GM23338 (cell line): ENCODE measurements around the gene TLE2. TPM values are rescaled to one million over a fixed set of nuclear protein-coding genes. Genes with fewer than 3 reads are reported as not detected.

Source experiments
- ATAC-seq: fragments of 200-7000 bp; cut with Tn5 transposase; 3 replicates; pipeline ENCODE4 v1.9.1; 2020
- DNase-seq: peaks from one replicate; pipeline ENCODE4 v3.0.0-alpha.2; 2015; ENCODE audit warnings: low spot score
- H2AFZ ChIP-seq: fragments of 200-600 bp; sonication (generic); 2 replicates; pipeline ENCODE4 v1.8.0; 2016; ENCODE audit warnings: antibody characterized with exemption, mild to moderate bottlenecking, moderate library complexity
- H3F3A ChIP-seq: fragments of 200-600 bp; sonication (generic); replicated peaks from 2 replicates; pipeline ENCODE4 v1.8.0; 2017; ENCODE audit warnings: antibody characterized with exemption, mixed run types, low read depth
- H3K27ac ChIP-seq: fragments of 200-600 bp; sonication (generic); 2 replicates; pipeline ENCODE4 v1.6.1; 2016; ENCODE audit warnings: low read depth
- H3K27me3 ChIP-seq: fragments of 200-600 bp; sonication (generic); 2 replicates; pipeline ENCODE4 v1.8.0; 2016; ENCODE audit warnings: mild to moderate bottlenecking, mixed run types, moderate library complexity; ENCODE audit not compliant: insufficient read depth
- H3K36me3 ChIP-seq: fragments of 200-600 bp; sonication (generic); 2 replicates; pipeline ENCODE4 v1.8.0; 2016; ENCODE audit warnings: mild to moderate bottlenecking; ENCODE audit not compliant: insufficient read depth
- H3K4me1 ChIP-seq: fragments of 200-600 bp; sonication (generic); 2 replicates; pipeline ENCODE4 v1.8.0; 2016; ENCODE audit warnings: mild to moderate bottlenecking, moderate library complexity; ENCODE audit not compliant: insufficient read depth
- H3K4me2 ChIP-seq: fragments of 200-600 bp; sonication (generic); 2 replicates; pipeline ENCODE4 v1.7.1; 2017; ENCODE audit warnings: mixed run types
- H3K4me3 ChIP-seq: fragments of 200-600 bp; sonication (generic); 2 replicates; pipeline ENCODE4 v1.6.1; 2016; ENCODE audit warnings: mixed run types
- H3K79me2 ChIP-seq: fragments of 200-600 bp; sonication (generic); replicated peaks from 2 replicates; pipeline ENCODE4 v1.8.0; 2017; ENCODE audit warnings: mild to moderate bottlenecking; ENCODE audit not compliant: insufficient read depth
- H3K9me2 ChIP-seq: fragments of 200-600 bp; sonication (generic); 2 replicates; pipeline ENCODE4 v1.8.0; 2017; ENCODE audit not compliant: insufficient read depth
- H4K20me1 ChIP-seq: fragments of 200-600 bp; sonication (generic); replicated peaks from 2 replicates; pipeline ENCODE4 v1.8.0; 2017; ENCODE audit warnings: mild to moderate bottlenecking; ENCODE audit not compliant: insufficient read depth
- H3K27ac Mint-ChIP-seq: 2 replicates; pipeline ENCODE4 v1.8.0; 2020; ENCODE audit warnings: inconsistent platforms, mild to moderate bottlenecking, moderate library complexity, mixed read lengths
- H3K27me3 Mint-ChIP-seq: 3 replicates; pipeline ENCODE4 v1.8.0; 2022; ENCODE audit warnings: low read depth, mild to moderate bottlenecking, moderate library complexity, mixed read lengths, inconsistent platforms; ENCODE audit not compliant: insufficient read depth, poor library complexity
- H3K36me3 Mint-ChIP-seq: 3 replicates; pipeline ENCODE4 v1.8.0; 2021; ENCODE audit warnings: low read depth, mild to moderate bottlenecking, inconsistent platforms, moderate library complexity, mixed read lengths
- H3K4me1 Mint-ChIP-seq: 3 replicates; pipeline ENCODE4 v1.8.0; 2020; ENCODE audit warnings: mild to moderate bottlenecking, inconsistent platforms, mixed read lengths
- H3K4me3 Mint-ChIP-seq: 3 replicates; pipeline ENCODE4 v1.8.0; 2021; ENCODE audit warnings: moderate library complexity, mild to moderate bottlenecking, inconsistent platforms, mixed read lengths
- H3K9me3 Mint-ChIP-seq: 3 replicates; pipeline ENCODE4 v1.8.0; 2020; ENCODE audit warnings: moderate library complexity, mild to moderate bottlenecking, inconsistent platforms, mixed read lengths
- CREB1 ChIP-seq: fragments of 250-450 bp; sonication (Bioruptor Pico); IDR thresholded peaks from 2 replicates; pipeline ENCODE4 v1.5.0; 2020; ENCODE audit warnings: low read depth, mild to moderate bottlenecking, moderate library complexity
- CTCF ChIP-seq, 2 experiments: fragments of 200-600 bp in 1 of 2; sonication (generic) in 1 of 2; conservative IDR thresholded peaks; 2 replicates each; pipeline versions ENCODE4 v1.5.1 to v1.6.1; 2016 to 2017; ENCODE audit warnings: antibody characterized with exemption in 2 of 2, low read depth in 2 of 2, mild to moderate bottlenecking in 2 of 2, moderate library complexity in 1 of 2
- ETS1 ChIP-seq: IDR thresholded peaks from 2 replicates; pipeline ENCODE4 v1.6.1; 2016; ENCODE audit warnings: antibody characterized with exemption
- EZH2 ChIP-seq: fragments of 200-600 bp; sonication (generic); IDR thresholded peaks from one replicate; pipeline ENCODE4 v1.8.0; 2017; ENCODE audit warnings: antibody characterized with exemption, mild to moderate bottlenecking, low read depth; ENCODE audit not compliant: unreplicated experiment
- EZH2phosphoT487 ChIP-seq: fragments of 200-600 bp; sonication (generic); IDR thresholded peaks from one replicate; pipeline ENCODE4 v1.8.1; 2018; ENCODE audit warnings: antibody characterized with exemption; ENCODE audit not compliant: unreplicated experiment
- JUNB ChIP-seq: IDR thresholded peaks from one replicate; pipeline ENCODE4 v1.6.1; 2016; ENCODE audit warnings: antibody characterized with exemption; ENCODE audit not compliant: unreplicated experiment
- NANOG ChIP-seq: IDR thresholded peaks from 2 replicates; pipeline ENCODE4 v1.6.1; 2016; ENCODE audit warnings: antibody characterized with exemption, borderline replicate concordance
- POLR2AphosphoS5 ChIP-seq: IDR thresholded peaks from 2 replicates; pipeline ENCODE4 v1.6.1; 2016; ENCODE audit warnings: antibody characterized with exemption, low read depth
- REST ChIP-seq: IDR thresholded peaks from one replicate; pipeline ENCODE4 v1.6.1; 2018; ENCODE audit warnings: antibody characterized with exemption; ENCODE audit not compliant: unreplicated experiment
- STAT1 ChIP-seq: IDR thresholded peaks from one replicate; pipeline ENCODE4 v1.6.1; 2016; ENCODE audit warnings: antibody characterized with exemption; ENCODE audit not compliant: unreplicated experiment
- ZNF114 ChIP-seq: fragments of 250-450 bp; sonication (Bioruptor Pico); IDR thresholded peaks from 2 replicates; pipeline ENCODE4 v1.5.0; 2020; ENCODE audit warnings: mild to moderate bottlenecking, moderate library complexity
- ZNF331 ChIP-seq: fragments of 250-450 bp; sonication (Bioruptor Pico); IDR thresholded peaks from 2 replicates; pipeline ENCODE4 v1.5.0; 2020; ENCODE audit warnings: low read depth, mild to moderate bottlenecking, moderate library complexity
- ZNF462 ChIP-seq: fragments of 250-450 bp; sonication (Bioruptor Pico); IDR thresholded peaks from 2 replicates; pipeline ENCODE4 v1.5.0; 2020; ENCODE audit warnings: mild to moderate bottlenecking, moderate library complexity
- polyA plus RNA-seq: library from polyadenylated mRNA; unstranded; fragments of >200 nt; fragmentation: Nextera tagmentation; extraction: Ambion mirVana; gene quantifications from 2 replicates; pipeline ENCODE4 v1.2.1, GENCODE V29; 2016
- total RNA-seq: library from RNA; depleted of rRNA; stranded (reverse); fragments of >200 nt; shearing (Covaris generic); gene quantifications from 2 replicates; pipeline ENCODE4 v1.2.3, GENCODE V29; 2014

TLE2 gene
- total and polyA plus RNA-seq, 2 experiments from 2014 or later = 5.2 to 22.8 TPM

GRCh38 chr19:2992958-2993357 lies 36.1 kb downstream of the TLE2 start:
- Histone ChIP-seq H3K4me1 (no peaks in the 10 kb centered on the region; the same call in none of the 2 replicates), H3F3A (no peaks in the 10 kb centered on the region), H3K9me2 (no peaks in the 10 kb centered on the region), H4K20me1 (no peaks in the 10 kb centered on the region), H3K4me2 (no peak overlapping the region), H3K27ac (no peak overlapping the region), H2AFZ (peak overlapping the region; percentile 76), H3K36me3 (no peaks in the 10 kb centered on the region), H3K79me2 (no peaks in the 10 kb centered on the region), H3K27me3 (no peaks in the 10 kb centered on the region), H3K4me3 (no peak overlapping the region)
- ATAC-seq (peak; percentile 44), DNase-seq (no peak)
- peaks cover 6% of the 10 kb centered on the region; the same call in 1 of the 3 replicates for H3K4me1 Mint-ChIP-seq
- H3K36me3 Mint-ChIP-seq = no peaks in the 10 kb centered on the region
- peaks cover 8% of the 10 kb centered on the region for H3K27me3 Mint-ChIP-seq
- H3K27ac Mint-ChIP-seq = no peak overlapping the region
- no peak for TF ChIP-seq CREB1 (CRISPR knock-in tag)
- no peak for TF ChIP-seq EZH2phosphoT487
- TF ChIP-seq EZH2 = no peak
- TF ChIP-seq CTCF (conservative IDR thresholded peaks at IDR 0.05; ENCODE audit: low read depth in 2 of 2) = no peak
- TF ChIP-seq POLR2AphosphoS5 = no peak
- TF ChIP-seq ZNF462 = no peak
- TF ChIP-seq REST = no peak
- no peak for TF ChIP-seq JUNB
- TF ChIP-seq ETS1 = no peak
- no peak for TF ChIP-seq NANOG
- TF ChIP-seq ZNF331 (CRISPR knock-in tag) = no peak
- TF ChIP-seq ZNF114 = no peak
- TF ChIP-seq STAT1 = no peak
- no peaks in the 10 kb centered on the region; the same call in 2 of the 3 replicates for H3K9me3 Mint-ChIP-seq
- H3K4me3 Mint-ChIP-seq = no peak overlapping the region
